Fibroblast of lung (primary cell): ENCODE data around the gene STOML1. TPM values are rescaled to one million over a fixed set of nuclear protein-coding genes. Genes with fewer than 3 reads are reported as not detected.
"Not testable (repeated sequence)": the region's sequence is repeated elsewhere in the genome, so short reads cannot be mapped to it uniquely, and the experiment has no call there.

Source experiments
- DNase-seq, 2 donors: peaks; one replicate each; pipeline versions ENCODE4 v3.0.0 to v3.0.0-alpha.2; 2010; ENCODE audit warnings: low read depth in 2 of 2
- H2AFZ ChIP-seq: 2 replicates; pipeline ENCODE4 v1.5.1; 2012; ENCODE audit warnings: low read length, control low read depth, inconsistent platforms
- H3K27ac ChIP-seq: 2 replicates; pipeline ENCODE4 v1.5.1; 2011; ENCODE audit warnings: low read length, control low read depth; ENCODE audit not compliant: insufficient read depth
- H3K27me3 ChIP-seq: 2 replicates; pipeline ENCODE4 v1.5.1; 2011; ENCODE audit warnings: mild to moderate bottlenecking, low read length; ENCODE audit not compliant: control insufficient read depth, insufficient read depth
- H3K36me3 ChIP-seq: 2 replicates; pipeline ENCODE4 v1.5.1; 2011; ENCODE audit warnings: low read length; ENCODE audit not compliant: control insufficient read depth, insufficient read depth
- H3K4me1 ChIP-seq: 2 replicates; pipeline ENCODE4 v1.5.1; 2011; ENCODE audit warnings: low read length; ENCODE audit not compliant: control insufficient read depth, insufficient read depth; ENCODE audit errors: extremely low read depth
- H3K4me2 ChIP-seq: 2 replicates; pipeline ENCODE4 v1.5.1; 2011; ENCODE audit warnings: low read length, control low read depth; ENCODE audit not compliant: insufficient read depth; ENCODE audit errors: extremely low read depth
- H3K4me3 ChIP-seq, 4 experiments: fragments of 200-600 bp in 1 of 4; sonication (generic) in 1 of 4; replicated peaks in 1 of 4; 2 replicates each; pipeline ENCODE4 v1.5.1; 2011 to 2016; ENCODE audit warnings: low read length in 4 of 4, low read depth in 3 of 4, mild to moderate bottlenecking in 3 of 4, control low read depth in 2 of 4, inconsistent platforms in 1 of 4, mixed read lengths in 1 of 4; ENCODE audit not compliant: insufficient read depth in 1 of 4; ENCODE audit errors: control extremely low read depth in 1 of 4
- H3K79me2 ChIP-seq: 2 replicates; pipeline ENCODE4 v1.5.1; 2012; ENCODE audit warnings: mild to moderate bottlenecking, low read length, inconsistent platforms; ENCODE audit not compliant: control insufficient read depth, insufficient read depth
- H3K9ac ChIP-seq: 2 replicates; pipeline ENCODE4 v1.5.1; 2011; ENCODE audit warnings: mild to moderate bottlenecking, low read length, control low read depth; ENCODE audit not compliant: insufficient read depth
- H3K9me3 ChIP-seq: 2 replicates; pipeline ENCODE4 v1.5.1; 2012; ENCODE audit warnings: low read depth, low read length; ENCODE audit not compliant: control insufficient read depth, insufficient read depth
- H4K20me1 ChIP-seq: 2 replicates; pipeline ENCODE4 v1.5.1; 2011; ENCODE audit warnings: low read length; ENCODE audit not compliant: control insufficient read depth, insufficient read depth; ENCODE audit errors: extremely low read depth
- EZH2 ChIP-seq: IDR thresholded peaks from 2 replicates; pipeline ENCODE4 v1.5.1; 2012; ENCODE audit warnings: low read length, control low read depth, mild to moderate bottlenecking; ENCODE audit errors: missing control alignments
- polyA plus RNA-seq, 2 donors: library from polyadenylated mRNA; depleted of rRNA in 1 of 2; stranded (reverse) in 1 of 2; unstranded in 1 of 2; fragments of >200 nt; gene quantifications; 2 replicates each; pipeline ENCODE4 v1.2.1, GENCODE V29; 2011 to 2012; ENCODE audit warnings: missing spikeins in 1 of 2
- total RNA-seq: library from RNA; depleted of rRNA; stranded (reverse); fragments of >200 nt; gene quantifications from 2 replicates; pipeline ENCODE4 v1.2.1, GENCODE V29; 2014
- TF ChIP-seq, protein P1 (sequence below), 2 donors: IDR thresholded peaks in 1 of 2; conservative IDR thresholded peaks in 1 of 2; 1 replicate in 1 of 2; 2 replicates in 1 of 2; pipeline ENCODE4 v1.5.1; 2011 to 2012; ENCODE audit warnings: low read length in 2 of 2, control low read depth in 1 of 2, inconsistent platforms in 1 of 2, low read depth in 1 of 2, mild to moderate bottlenecking in 1 of 2

STOML1 gene
- total and polyA plus RNA-seq, 2 donors (not counting 1 experiment from before 2014, with no cell fraction given): 9.8 to 24.8 TPM

DNA sequence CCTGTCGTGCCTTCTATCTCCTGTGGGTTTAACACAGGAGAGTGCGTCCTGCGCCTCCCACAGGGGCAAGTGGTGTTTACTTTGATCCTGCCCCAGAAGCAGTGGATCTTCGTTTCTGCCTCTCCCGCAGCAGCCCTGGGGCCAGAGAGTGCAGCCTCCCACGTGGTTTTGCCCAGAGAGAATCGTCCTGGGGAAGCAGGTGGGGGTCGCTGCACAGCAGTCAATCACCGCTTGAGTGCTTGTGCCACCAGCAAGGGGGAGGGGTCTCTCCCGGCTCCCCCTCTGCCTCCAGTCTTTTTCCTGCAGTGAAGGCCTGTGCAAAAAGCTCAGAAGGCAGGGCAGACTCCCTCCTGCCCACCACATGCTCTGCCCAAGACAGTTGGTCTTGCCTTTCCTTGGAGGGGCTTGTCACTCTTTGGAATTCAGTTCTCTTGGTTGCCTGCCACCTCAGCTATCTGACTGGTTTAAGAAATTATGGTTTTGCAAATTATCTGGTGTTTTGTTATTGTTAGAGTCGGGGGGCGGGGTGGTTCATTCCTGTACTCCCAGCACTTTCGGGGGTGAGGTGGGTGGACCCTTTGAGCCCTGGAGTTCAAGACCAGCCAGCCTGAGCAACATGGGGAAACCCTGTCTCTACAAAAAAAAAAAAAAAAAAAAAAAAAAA lies 26.9 kb downstream of the STOML1 start:
- no peak for TF ChIP-seq EZH2
- TF ChIP-seq, protein P1, sequence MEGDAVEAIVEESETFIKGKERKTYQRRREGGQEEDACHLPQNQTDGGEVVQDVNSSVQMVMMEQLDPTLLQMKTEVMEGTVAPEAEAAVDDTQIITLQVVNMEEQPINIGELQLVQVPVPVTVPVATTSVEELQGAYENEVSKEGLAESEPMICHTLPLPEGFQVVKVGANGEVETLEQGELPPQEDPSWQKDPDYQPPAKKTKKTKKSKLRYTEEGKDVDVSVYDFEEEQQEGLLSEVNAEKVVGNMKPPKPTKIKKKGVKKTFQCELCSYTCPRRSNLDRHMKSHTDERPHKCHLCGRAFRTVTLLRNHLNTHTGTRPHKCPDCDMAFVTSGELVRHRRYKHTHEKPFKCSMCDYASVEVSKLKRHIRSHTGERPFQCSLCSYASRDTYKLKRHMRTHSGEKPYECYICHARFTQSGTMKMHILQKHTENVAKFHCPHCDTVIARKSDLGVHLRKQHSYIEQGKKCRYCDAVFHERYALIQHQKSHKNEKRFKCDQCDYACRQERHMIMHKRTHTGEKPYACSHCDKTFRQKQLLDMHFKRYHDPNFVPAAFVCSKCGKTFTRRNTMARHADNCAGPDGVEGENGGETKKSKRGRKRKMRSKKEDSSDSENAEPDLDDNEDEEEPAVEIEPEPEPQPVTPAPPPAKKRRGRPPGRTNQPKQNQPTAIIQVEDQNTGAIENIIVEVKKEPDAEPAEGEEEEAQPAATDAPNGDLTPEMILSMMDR (conservative IDR thresholded peaks at IDR 0.05 in 1 of 2, IDR thresholded peaks at IDR 0.05 in 1 of 2; ENCODE audit: low read depth in 1 of 2, low read length in 2 of 2): no peak
- H3K79me2 ChIP-seq: no peaks in the 10 kb centered on the region
- DNase-seq: no peak
- peaks cover 8% of the 10 kb centered on the region for H3K4me1 ChIP-seq
- peak overlapping the region in 1 of 4 experiments; percentile 7 for H3K4me3 ChIP-seq
- H3K4me2 ChIP-seq: peak overlapping the region; percentile 44
- H3K9me3 ChIP-seq: no peaks in the 10 kb centered on the region
- no peaks in the 10 kb centered on the region for H3K36me3 ChIP-seq
- peak overlapping the region; percentile 7 for H3K9ac ChIP-seq
- H4K20me1 ChIP-seq: no peaks in the 10 kb centered on the region
- peak overlapping the region; percentile 32 for H3K27ac ChIP-seq
- H2AFZ ChIP-seq: peak overlapping the region; percentile 93
- no peaks in the 10 kb centered on the region for H3K27me3 ChIP-seq

DNA sequence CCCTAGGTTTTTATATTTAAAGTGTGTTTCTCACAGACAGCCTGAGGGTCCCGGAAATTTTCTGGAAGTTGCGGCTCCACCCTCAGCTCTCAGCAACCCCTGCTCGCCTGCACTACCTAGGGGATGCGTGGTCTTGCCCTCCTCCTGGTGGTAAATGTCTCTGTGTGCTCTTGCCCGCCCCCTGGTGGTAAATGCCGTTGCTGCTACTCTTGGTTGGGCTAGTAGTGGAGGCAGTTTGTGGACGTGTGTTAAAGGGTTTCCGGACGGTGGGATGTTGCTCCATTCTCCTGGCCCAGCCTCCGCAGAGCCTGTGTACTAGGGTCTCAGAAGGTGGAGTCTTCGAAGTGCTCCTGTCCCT lies 27.4 kb downstream of the STOML1 start:
- TF ChIP-seq, protein P1 (conservative IDR thresholded peaks at IDR 0.05 in 1 of 2, IDR thresholded peaks at IDR 0.05 in 1 of 2; ENCODE audit: low read depth in 1 of 2, low read length in 2 of 2): peak; percentile 92 to 99
- TF ChIP-seq EZH2: no peak
- Histone ChIP-seq H3K4me2 (peak overlapping the region; percentile 44), H4K20me1 (no peaks in the 10 kb centered on the region), H3K4me1 (peaks cover 8% of the 10 kb centered on the region), H3K36me3 (no peaks in the 10 kb centered on the region), H3K9me3 (no peaks in the 10 kb centered on the region), H3K4me3 (peak overlapping the region in 1 of 4 experiments; percentile 7), H3K27me3 (no peaks in the 10 kb centered on the region), H3K9ac (peak overlapping the region; percentile 7), H3K27ac (peak overlapping the region; percentile 32), H2AFZ (peak overlapping the region; percentile 93), H3K79me2 (no peaks in the 10 kb centered on the region)
- DNase-seq: peak; percentile 60 to 74

DNA sequence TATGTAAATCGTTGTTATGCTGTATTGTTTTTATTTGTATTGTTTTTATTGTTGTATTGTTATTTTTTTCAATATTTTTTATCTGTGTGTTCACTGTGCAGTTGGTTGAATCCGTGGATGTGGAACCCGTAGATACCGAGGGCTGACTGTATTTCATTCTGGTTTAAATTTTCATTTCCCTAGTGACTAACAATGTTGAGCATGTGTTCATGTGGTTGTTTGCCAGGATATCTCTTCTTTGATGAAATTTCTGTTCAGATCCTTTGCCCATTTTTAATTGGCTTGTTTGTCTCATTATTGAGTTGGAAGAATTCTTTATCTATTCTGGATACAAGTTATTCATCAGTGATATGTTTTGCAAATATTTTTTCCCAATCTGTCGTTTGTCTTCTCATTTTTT lies 29.7 kb downstream of the STOML1 start:
- H2AFZ ChIP-seq: no peak overlapping the region
- peaks cover 10% of the 10 kb centered on the region for H3K4me1 ChIP-seq
- DNase-seq: no peak

DNA sequence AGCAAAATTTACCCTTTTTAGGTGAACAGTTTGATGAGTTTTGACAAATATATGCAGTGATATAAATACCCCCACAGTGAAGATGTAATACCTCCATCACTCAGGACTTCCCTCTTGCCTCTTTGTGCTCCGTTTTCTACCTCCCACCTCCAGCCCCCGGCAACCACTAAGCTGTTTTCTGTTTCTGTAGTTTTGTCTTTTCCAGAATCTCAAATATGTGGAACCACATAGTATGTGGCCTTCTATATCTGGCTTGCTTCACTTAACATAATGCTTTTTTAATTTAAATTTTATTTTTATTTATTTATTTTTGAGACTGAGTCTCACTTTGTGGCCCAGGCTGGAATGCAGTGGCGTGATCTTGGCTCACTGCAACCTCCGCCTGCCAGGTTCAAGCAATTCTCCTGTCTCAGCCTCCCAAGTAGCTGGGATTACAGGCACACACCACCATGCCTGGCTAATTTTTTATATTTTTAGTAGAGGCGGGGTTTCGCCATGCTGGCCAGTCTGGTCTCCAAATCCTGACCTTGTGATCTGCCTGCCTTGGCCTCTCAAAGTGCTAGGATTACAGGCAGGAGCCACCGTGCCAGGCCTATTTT lies 31.5 kb downstream of the STOML1 start:
- H3K27me3 ChIP-seq, H3K36me3 ChIP-seq, H3K27ac ChIP-seq, H3K9me3 ChIP-seq, H3K79me2 ChIP-seq, H3K4me2 ChIP-seq, H3K9ac ChIP-seq, DNase-seq, H3K4me3 ChIP-seq, H4K20me1 ChIP-seq, H2AFZ ChIP-seq: not testable (repeated sequence)
- H3K4me1 ChIP-seq: peaks cover 25% of the 10 kb centered on the region

More for the DNA sequence above, 29.7 kb downstream of the STOML1 start:
- Histone ChIP-seq H3K4me3 (no peak overlapping the region), H3K9me3 (no peaks in the 10 kb centered on the region), H3K4me2 (no peak overlapping the region), H4K20me1 (no peaks in the 10 kb centered on the region), H3K9ac (no peak overlapping the region), H3K79me2 (no peaks in the 10 kb centered on the region), H3K27me3 (no peaks in the 10 kb centered on the region), H3K36me3 (no peaks in the 10 kb centered on the region), H3K27ac (no peak overlapping the region)
- no peak for TF ChIP-seq EZH2
- TF ChIP-seq, protein P1 (conservative IDR thresholded peaks at IDR 0.05 in 1 of 2, IDR thresholded peaks at IDR 0.05 in 1 of 2; ENCODE audit: low read depth in 1 of 2, low read length in 2 of 2): no peak
